Measurements from ENCODE around the gene MZT2B. TPM values are rescaled to one million over a fixed set of nuclear protein-coding genes. Genes with fewer than 3 reads are reported as not detected.
"Not testable (repeated sequence)": the region's sequence is repeated elsewhere in the genome, so short reads cannot be mapped to it uniquely, and the experiment has no call there.

MZT2B gene
- total RNA-seq, 2 donors from 2014 or later: 326 to 373 TPM

GRCh38 chr2:130198343-130198742, 16.3 kb downstream of the MZT2B start, which contains the start of gene TUBA3E:
TUBA3E (minus strand) TSS chr2:130198439; CDS start chr2:130198360, 79 bp downstream.
- no peak for ATAC-seq (replicated peaks)
- Mint-ChIP-seq H3K27me3 (no peaks in the 10 kb centered on the region), H3K27ac (no peak within 1 kb of the TSS)

GRCh38 chr2:130202518-130202917, 20.5 kb downstream of the MZT2B start:
- not testable (repeated sequence) for H3K27ac Mint-ChIP-seq; H3K9me3 Mint-ChIP-seq; H3K36me3 Mint-ChIP-seq (ENCODE audit: low read depth); H3K27me3 Mint-ChIP-seq; H3K4me1 Mint-ChIP-seq; H3K4me3 Mint-ChIP-seq
- peak; percentile 5 for ATAC-seq (replicated peaks)

More at GRCh38 chr2:130198343-130198742, 16.3 kb downstream of the MZT2B start, which contains the start of gene TUBA3E:
- Mint-ChIP-seq H3K9me3 (no peaks in the 10 kb centered on the region), H3K4me1 (no peaks in the 10 kb centered on the region), H3K4me3 (no peak within 1 kb of the TSS), H3K36me3 (ENCODE audit: low read depth) (no peaks in the 10 kb centered on the region)

GRCh38 chr2:130203150-130203549, 21.1 kb downstream of the MZT2B start:
- not testable (repeated sequence) for H3K9me3 Mint-ChIP-seq; H3K27me3 Mint-ChIP-seq; H3K4me3 Mint-ChIP-seq; H3K36me3 Mint-ChIP-seq (ENCODE audit: low read depth); ATAC-seq (replicated peaks); H3K27ac Mint-ChIP-seq; H3K4me1 Mint-ChIP-seq

GRCh38 chr2:130207051-130207450, 25.0 kb downstream of the MZT2B start:
- H3K27me3 Mint-ChIP-seq; H3K36me3 Mint-ChIP-seq (ENCODE audit: low read depth); H3K9me3 Mint-ChIP-seq; ATAC-seq (replicated peaks); H3K4me3 Mint-ChIP-seq; H3K4me1 Mint-ChIP-seq; H3K27ac Mint-ChIP-seq: not testable (repeated sequence)

- not testable (repeated sequence) for H3K36me3 Mint-ChIP-seq (ENCODE audit: low read depth); ATAC-seq (replicated peaks); H3K9me3 Mint-ChIP-seq; H3K27ac Mint-ChIP-seq; H3K4me3 Mint-ChIP-seq; H3K4me1 Mint-ChIP-seq
- peaks cover 18% of the 10 kb centered on the region for H3K27me3 Mint-ChIP-seq
Observed at GRCh38 chr2:130219147-130219546, 37.1 kb downstream of the MZT2B start.

GRCh38 chr2:130220505-130220904, 38.4 kb downstream of the MZT2B start:
- not testable (repeated sequence) for H3K4me1 Mint-ChIP-seq; ATAC-seq (replicated peaks); H3K27ac Mint-ChIP-seq; H3K9me3 Mint-ChIP-seq; H3K36me3 Mint-ChIP-seq (ENCODE audit: low read depth); H3K4me3 Mint-ChIP-seq
- peaks cover 18% of the 10 kb centered on the region for H3K27me3 Mint-ChIP-seq

- H3K36me3 Mint-ChIP-seq (ENCODE audit: low read depth); H3K9me3 Mint-ChIP-seq; H3K27ac Mint-ChIP-seq; H3K4me1 Mint-ChIP-seq; H3K4me3 Mint-ChIP-seq: not testable (repeated sequence)
- ATAC-seq (replicated peaks): peak; percentile 72
- H3K27me3 Mint-ChIP-seq: peaks cover 18% of the 10 kb centered on the region
Observed at GRCh38 chr2:130222523-130222922, 40.5 kb downstream of the MZT2B start.

- H3K27me3 Mint-ChIP-seq; H3K4me3 Mint-ChIP-seq; H3K36me3 Mint-ChIP-seq (ENCODE audit: low read depth); H3K9me3 Mint-ChIP-seq; ATAC-seq (replicated peaks); H3K27ac Mint-ChIP-seq; H3K4me1 Mint-ChIP-seq: not testable (repeated sequence)
Observed at GRCh38 chr2:130228005-130228404, 45.9 kb downstream of the MZT2B start.

- not testable (repeated sequence) for H3K27me3 Mint-ChIP-seq; H3K4me3 Mint-ChIP-seq; H3K4me1 Mint-ChIP-seq; H3K36me3 Mint-ChIP-seq (ENCODE audit: low read depth); H3K9me3 Mint-ChIP-seq; ATAC-seq (replicated peaks); H3K27ac Mint-ChIP-seq
Observed at GRCh38 chr2:130228467-130229160, 46.6 kb downstream of the MZT2B start.

- not testable (repeated sequence) for H3K4me3 Mint-ChIP-seq; H3K4me1 Mint-ChIP-seq; H3K36me3 Mint-ChIP-seq (ENCODE audit: low read depth); H3K27me3 Mint-ChIP-seq; H3K27ac Mint-ChIP-seq; H3K9me3 Mint-ChIP-seq
- peak; percentile 26 for ATAC-seq (replicated peaks)
Observed at GRCh38 chr2:130229161-130229510, 47.1 kb downstream of the MZT2B start.

- not testable (repeated sequence) for H3K4me1 Mint-ChIP-seq; H3K36me3 Mint-ChIP-seq (ENCODE audit: low read depth); H3K27me3 Mint-ChIP-seq; H3K4me3 Mint-ChIP-seq; H3K9me3 Mint-ChIP-seq; H3K27ac Mint-ChIP-seq; ATAC-seq (replicated peaks)
Observed at GRCh38 chr2:130230376-130230775, 48.3 kb downstream of the MZT2B start.

- H3K9me3 Mint-ChIP-seq; H3K4me1 Mint-ChIP-seq; H3K36me3 Mint-ChIP-seq (ENCODE audit: low read depth); H3K27ac Mint-ChIP-seq; H3K27me3 Mint-ChIP-seq; H3K4me3 Mint-ChIP-seq; ATAC-seq (replicated peaks): not testable (repeated sequence)
Observed at GRCh38 chr2:130230907-130231306, 48.8 kb downstream of the MZT2B start.

- no peak overlapping the region for H3K4me3 Mint-ChIP-seq
- H3K9me3 Mint-ChIP-seq: no peaks in the 10 kb centered on the region
- no peak for ATAC-seq (replicated peaks)
- no peaks in the 10 kb centered on the region for H3K36me3 Mint-ChIP-seq (ENCODE audit: low read depth)
- H3K27me3 Mint-ChIP-seq: peaks cover 7% of the 10 kb centered on the region
- no peaks in the 10 kb centered on the region for H3K4me1 Mint-ChIP-seq
- H3K27ac Mint-ChIP-seq: no peak overlapping the region
Observed at GRCh38 chr2:130231656-130232055, 49.6 kb downstream of the MZT2B start.

GRCh38 chr2:130233066-130233465, 51.0 kb downstream of the MZT2B start:
- not testable (repeated sequence) for ATAC-seq (replicated peaks)

GRCh38 chr2:130239581-130239980, 57.5 kb downstream of the MZT2B start:
- H3K9me3 Mint-ChIP-seq; ATAC-seq (replicated peaks); H3K4me3 Mint-ChIP-seq; H3K4me1 Mint-ChIP-seq; H3K36me3 Mint-ChIP-seq (ENCODE audit: low read depth); H3K27ac Mint-ChIP-seq: not testable (repeated sequence)
- H3K27me3 Mint-ChIP-seq: peaks cover 15% of the 10 kb centered on the region

More at GRCh38 chr2:130233066-130233465, 51.0 kb downstream of the MZT2B start:
- not testable (repeated sequence) for H3K36me3 Mint-ChIP-seq (ENCODE audit: low read depth); H3K9me3 Mint-ChIP-seq; H3K4me3 Mint-ChIP-seq; H3K27ac Mint-ChIP-seq; H3K4me1 Mint-ChIP-seq; H3K27me3 Mint-ChIP-seq
